Suprapubic skin (tissue), 4 donors: ENCODE results near the gene XKR3.

Experiments used
- EP300 ChIP-seq: sonication (generic); formaldehyde crosslinking; IDR thresholded peaks from one replicate; pipeline ENCODE4 v1.6.1; 2017; ENCODE audit warnings: antibody characterized with exemption
- POLR2A ChIP-seq, 2 donors: fragments of 450-650 bp; IDR thresholded peaks; one replicate each; pipeline ENCODE4 v1.6.1; 2017; ENCODE audit warnings: antibody characterized with exemption in 2 of 2, mild to moderate bottlenecking in 2 of 2, moderate library complexity in 2 of 2
- POLR2AphosphoS5 ChIP-seq, 3 donors: sonication (generic); formaldehyde crosslinking; IDR thresholded peaks; one replicate each; pipeline ENCODE4 v1.6.1; 2017; ENCODE audit warnings: antibody characterized with exemption in 3 of 3
- TF ChIP-seq, protein P1 (sequence below), 2 donors: fragments of 200-600 bp in 1 of 2; fragments of 450-650 bp in 1 of 2; sonication (generic) in 1 of 2; IDR thresholded peaks; one replicate each; pipeline ENCODE4 v1.5.1; 2016 to 2019; ENCODE audit warnings: antibody characterized with exemption in 2 of 2, mild to moderate bottlenecking in 1 of 2, moderate library complexity in 1 of 2

DNA sequence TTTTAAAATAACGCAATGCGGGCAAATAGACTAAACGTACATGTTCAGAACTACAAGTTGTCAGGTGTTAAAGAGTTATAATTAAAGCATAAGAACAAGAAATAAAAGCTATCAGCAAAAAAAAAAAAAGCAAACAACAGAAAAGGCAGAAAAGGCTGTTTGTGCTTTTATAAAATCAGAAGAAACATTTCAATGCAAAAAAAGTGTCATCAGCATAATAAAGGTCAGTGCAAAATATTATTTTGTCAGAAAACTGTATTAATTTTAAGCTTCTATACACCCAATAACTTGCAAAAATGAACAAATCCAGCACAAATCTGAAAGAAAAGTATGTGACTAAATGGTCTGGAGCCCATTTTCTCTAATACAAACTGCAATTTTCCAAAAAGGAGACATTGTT lies 23.6 kb downstream of the XKR3 start:
- TF ChIP-seq POLR2A (IDR thresholded peaks at IDR 0.05) (no peak), POLR2AphosphoS5 (IDR thresholded peaks at IDR 0.05) (no peak), EP300 (no peak)
- TF ChIP-seq, protein P1, sequence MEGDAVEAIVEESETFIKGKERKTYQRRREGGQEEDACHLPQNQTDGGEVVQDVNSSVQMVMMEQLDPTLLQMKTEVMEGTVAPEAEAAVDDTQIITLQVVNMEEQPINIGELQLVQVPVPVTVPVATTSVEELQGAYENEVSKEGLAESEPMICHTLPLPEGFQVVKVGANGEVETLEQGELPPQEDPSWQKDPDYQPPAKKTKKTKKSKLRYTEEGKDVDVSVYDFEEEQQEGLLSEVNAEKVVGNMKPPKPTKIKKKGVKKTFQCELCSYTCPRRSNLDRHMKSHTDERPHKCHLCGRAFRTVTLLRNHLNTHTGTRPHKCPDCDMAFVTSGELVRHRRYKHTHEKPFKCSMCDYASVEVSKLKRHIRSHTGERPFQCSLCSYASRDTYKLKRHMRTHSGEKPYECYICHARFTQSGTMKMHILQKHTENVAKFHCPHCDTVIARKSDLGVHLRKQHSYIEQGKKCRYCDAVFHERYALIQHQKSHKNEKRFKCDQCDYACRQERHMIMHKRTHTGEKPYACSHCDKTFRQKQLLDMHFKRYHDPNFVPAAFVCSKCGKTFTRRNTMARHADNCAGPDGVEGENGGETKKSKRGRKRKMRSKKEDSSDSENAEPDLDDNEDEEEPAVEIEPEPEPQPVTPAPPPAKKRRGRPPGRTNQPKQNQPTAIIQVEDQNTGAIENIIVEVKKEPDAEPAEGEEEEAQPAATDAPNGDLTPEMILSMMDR (IDR thresholded peaks at IDR 0.05) = no peak
